GM12878 (cell line): Measurements from ENCODE around the gene AGBL4. TPM values are rescaled to one million over a fixed set of nuclear protein-coding genes. Genes with fewer than 3 reads are reported as not detected.

Experiments used
- ATAC-seq: fragments of 200-7000 bp; cut with Tn5 transposase; 3 replicates; pipeline ENCODE4 v1.9.1; 2020; ENCODE audit warnings: mild to moderate bottlenecking, moderate library complexity
- BruUV-seq: library from RNA; stranded (reverse); fragments of 400-500 nt; replicated peaks from 2 replicates; lab custom pipeline; 2021; lab: Mats Ljungman, UMichigan
- CTCF ChIA-PET: fragments of 300-600 bp; sonication (Branson Sonifier 250); formaldehyde crosslinking; extraction: SDS; loops from one replicate; lab custom pipeline; 2021; ENCODE audit warnings: inconsistent platforms; lab: Yijun Ruan, JAX
- POLR2A ChIA-PET: fragments of 350-600 bp; formaldehyde crosslinking; extraction: SDS; loops from one replicate; lab custom pipeline; 2021; ENCODE audit warnings: inconsistent platforms; lab: Charles Lee
- RAD21 ChIA-PET: fragments of 300-600 bp; sonication (Branson Sonifier 250); formaldehyde crosslinking; loops from one replicate; lab custom pipeline; 2023; ENCODE audit warnings: antibody characterized with exemption; ENCODE audit not compliant: unreplicated experiment; lab: Charles Lee
- SMC1A ChIA-PET: fragments of 300-600 bp; sonication (Branson Sonifier 250); formaldehyde crosslinking; loops from one replicate; lab custom pipeline; 2023; ENCODE audit not compliant: unreplicated experiment, uncharacterized antibody; lab: Charles Lee
- DNase-seq: peaks from one replicate; pipeline ENCODE4 v3.0.0-alpha.2; 2011; ENCODE audit warnings: low read depth, low spot score
- FAIRE-seq: peaks from 3 replicates; lab custom pipeline; 2011; peaks lifted over from hg19 to GRCh38; lab: Jason Lieb, UNC
- H2AFZ ChIP-seq: 2 replicates; pipeline ENCODE4 v1.6.0; 2011; ENCODE audit warnings: low read depth, low read length, control low read depth; ENCODE audit not compliant: control insufficient read depth
- H3K27ac ChIP-seq: 2 replicates; pipeline ENCODE4 v1.5.1; 2011; ENCODE audit warnings: control low read depth; ENCODE audit not compliant: control insufficient read depth, insufficient read depth
- H3K27me3 ChIP-seq, 2 experiments: replicated peaks in 1 of 2; 2 replicates each; pipeline versions ENCODE4 v1.6.0 to v1.6.1; 2011; ENCODE audit warnings: low read length in 1 of 2; ENCODE audit not compliant: control insufficient read depth in 2 of 2, insufficient read depth in 2 of 2
- H3K36me3 ChIP-seq, 2 experiments: 2 replicates each; pipeline ENCODE4 v1.5.1; 2011; ENCODE audit warnings: low read length in 1 of 2; ENCODE audit not compliant: control insufficient read depth in 2 of 2, insufficient read depth in 2 of 2
- H3K4me1 ChIP-seq: 2 replicates; pipeline ENCODE4 v1.6.1; 2011; ENCODE audit warnings: mild to moderate bottlenecking, low read length, moderate library complexity, mixed read lengths; ENCODE audit not compliant: control insufficient read depth, insufficient read depth
- H3K4me2 ChIP-seq: 2 replicates; pipeline ENCODE4 v1.6.0; 2011; ENCODE audit warnings: control low read depth; ENCODE audit not compliant: control insufficient read depth, insufficient read depth
- H3K4me3 ChIP-seq: fragments of 200-600 bp; sonication (generic); 2 replicates; pipeline ENCODE4 v1.5.1; 2016
- H3K79me2 ChIP-seq: 2 replicates; pipeline ENCODE4 v1.6.0; 2011; ENCODE audit warnings: low read length; ENCODE audit not compliant: control insufficient read depth, insufficient read depth
- H3K9ac ChIP-seq: 2 replicates; pipeline ENCODE4 v1.8.0; 2011; ENCODE audit warnings: low read length, control low read depth, mixed read lengths; ENCODE audit not compliant: control insufficient read depth, insufficient read depth
- H3K9me3 ChIP-seq: replicated peaks from 3 replicates; pipeline ENCODE4 v1.5.1; 2011; ENCODE audit warnings: mild to moderate bottlenecking, low read length; ENCODE audit not compliant: control insufficient read depth, insufficient read depth
- H4K20me1 ChIP-seq: 2 replicates; pipeline ENCODE4 v1.6.0; 2011; ENCODE audit not compliant: control insufficient read depth, insufficient read depth
- BCL11A ChIP-seq: IDR thresholded peaks from 2 replicates; pipeline ENCODE4 v1.6.1; 2011; ENCODE audit warnings: low read depth, low read length
- CBX3 ChIP-seq: fragments of 200-600 bp; sonication (generic); IDR thresholded peaks from 2 replicates; pipeline ENCODE4 v1.6.1; 2016; ENCODE audit warnings: low read depth, borderline replicate concordance
- CBX5 ChIP-seq: sonication (generic); IDR thresholded peaks from 2 replicates; pipeline ENCODE4 v1.6.1; 2016; ENCODE audit warnings: low read depth, moderate library complexity, mild to moderate bottlenecking, inconsistent platforms
- CEBPB ChIP-seq, 2 experiments: fragments of 150-350 bp in 1 of 2; IDR thresholded peaks; 2 replicates each; pipeline ENCODE4 v1.6.1; 2012 to 2014; ENCODE audit warnings: low read depth in 2 of 2, low read length in 2 of 2, borderline replicate concordance in 1 of 2, inconsistent platforms in 1 of 2
- CHD4 ChIP-seq: fragments of 200-600 bp; sonication (generic); IDR thresholded peaks from 2 replicates; pipeline ENCODE4 v1.6.1; 2016; ENCODE audit warnings: mild to moderate bottlenecking
- FOS ChIP-seq: IDR thresholded peaks from 3 replicates; pipeline ENCODE4 v1.6.1; 2011; ENCODE audit warnings: borderline replicate concordance; ENCODE audit not compliant: insufficient read length; ENCODE audit errors: extremely low read depth
- IRF3 ChIP-seq: fragments of 450-650 bp; IDR thresholded peaks from 2 replicates; pipeline ENCODE4 v1.6.1; 2014; ENCODE audit warnings: mild to moderate bottlenecking
- JUND ChIP-seq: IDR thresholded peaks from 2 replicates; pipeline ENCODE4 v1.6.1; 2012; ENCODE audit warnings: low read depth, mild to moderate bottlenecking, low read length, improper control_type of control experiment, moderate library complexity
- KDM1A ChIP-seq: fragments of 200-600 bp; sonication (generic); IDR thresholded peaks from 2 replicates; pipeline ENCODE4 v1.6.1; 2016; ENCODE audit warnings: borderline replicate concordance
- MYC ChIP-seq: IDR thresholded peaks from 2 replicates; pipeline ENCODE4 v1.6.1; 2011; ENCODE audit warnings: mild to moderate bottlenecking, low read length, moderate library complexity, inconsistent platforms; ENCODE audit not compliant: insufficient read depth, insufficient replicate concordance, insufficient read length, severe bottlenecking
- RBBP5 ChIP-seq: fragments of 200-600 bp; sonication (generic); conservative IDR thresholded peaks from 2 replicates; pipeline ENCODE4 v1.6.1; 2016
- STAT1 ChIP-seq: fragments of 450-650 bp; conservative IDR thresholded peaks from 2 replicates; pipeline ENCODE4 v1.6.1; 2014; ENCODE audit warnings: antibody characterized with exemption, mild to moderate bottlenecking
- SUPT20H ChIP-seq: IDR thresholded peaks from 2 replicates; pipeline ENCODE4 v1.6.1; 2011; ENCODE audit warnings: low read depth, mild to moderate bottlenecking, low read length, moderate library complexity, borderline replicate concordance; ENCODE audit not compliant: control insufficient read depth
- WRNIP1 ChIP-seq: IDR thresholded peaks from 2 replicates; pipeline ENCODE4 v1.6.1; 2011; ENCODE audit warnings: low read depth, low read length, improper control_type of control experiment, borderline replicate concordance
- YY1 ChIP-seq: IDR thresholded peaks from 2 replicates; pipeline ENCODE4 v1.6.1; 2011; ENCODE audit warnings: low read depth, mild to moderate bottlenecking, low read length
- ZNF217 ChIP-seq: fragments of 450-650 bp; IDR thresholded peaks from 2 replicates; pipeline ENCODE4 v1.6.1; 2017; ENCODE audit warnings: antibody characterized with exemption, mild to moderate bottlenecking
- ZSCAN29 ChIP-seq: fragments of 450-650 bp; IDR thresholded peaks from 2 replicates; pipeline ENCODE4 v1.6.1; 2017; ENCODE audit warnings: mild to moderate bottlenecking, moderate library complexity
- WGBS: methylation state at CpG from one replicate; pipeline ENCODE4 v1.1.6; 2016; ENCODE audit warnings: low lambda C conversion rate; ENCODE audit not compliant: insufficient replicate concordance, insufficient coverage; ENCODE audit errors: missing lambda C conversion rate; 5-methylcytosine and 5-hydroxymethylcytosine counted together
- in situ Hi-C: fragments of 300-500 bp; cut with MboI; formaldehyde crosslinking; loops from 9 replicates; pipeline ENCODE4 v1.14.3; 2018; ENCODE audit warnings: mixed read lengths
- intact Hi-C: fragments of 100-400 bp; cut with micrococcal nuclease; formaldehyde crosslinking; loops from one replicate; pipeline ENCODE4 v1.14.2; 2022; ENCODE audit not compliant: unreplicated experiment
- polyA plus RNA-seq, 11 experiments: library from polyadenylated mRNA; depleted of rRNA in 4 of 11; unstranded in 6 of 11; stranded (reverse) in 5 of 11; fragments of >200 nt; fragmentation: Nextera tagmentation in 4 of 11; fragmentation: Illumina TruSeq in 1 of 11; extraction: Ambion mirVana in 4 of 11; extraction: Trizol in 1 of 11; gene quantifications; 1 replicate in 1 of 11; 2 replicates in 10 of 11; pipeline versions ENCODE4 v1.2.1 to v1.2.3, GENCODE V29; 2011 to 2016; ENCODE audit warnings: inconsistent platforms in 2 of 11, missing spikeins in 2 of 11, low read depth in 1 of 11
- total RNA-seq, 4 experiments: library from RNA; depleted of rRNA in 3 of 4; stranded (reverse); fragments of >200 nt in 3 of 4; fragmentation: Illumina TruSeq in 1 of 4; extraction: Trizol in 1 of 4; gene quantifications; 2 replicates each; pipeline versions ENCODE4 v1.2.1 to v1.2.3, GENCODE V29; 2013 to 2021

The AGBL4 gene
- total and polyA plus RNA-seq, 10 of the 15 experiments (the other 5 are each of a cell fraction or from before 2014, with no cell fraction given): 0.31 TPM; not detected in 9

DNA sequence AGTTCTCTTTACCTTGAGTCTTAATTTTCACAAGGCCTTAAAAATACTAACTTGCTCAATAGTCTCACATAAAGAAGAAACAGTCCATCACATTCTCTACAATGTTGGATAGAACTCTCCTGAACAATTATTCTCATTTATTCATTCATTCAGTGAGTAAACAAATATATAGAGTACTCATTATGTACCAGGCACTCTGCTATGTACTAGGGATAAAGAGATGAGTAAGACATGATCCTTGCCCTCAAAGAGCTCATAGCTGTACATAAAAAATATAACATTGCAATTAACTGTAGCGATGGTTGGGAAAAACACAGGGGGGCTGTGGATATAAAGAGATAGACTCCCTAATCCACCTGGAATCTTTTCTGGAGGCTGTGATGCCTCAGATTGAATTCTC is 660.1 kb downstream of the AGBL4 start:
- CTCF ChIA-PET: no interaction called here
- in situ Hi-C loops: no loop called here
- no peak for FAIRE-seq
- Histone ChIP-seq H3K27ac (no peak overlapping the region), H3K36me3 (no peaks in the 10 kb centered on the region), H3K27me3 (no peaks in the 10 kb centered on the region), H3K9ac (no peak overlapping the region), H3K4me3 (no peak overlapping the region), H3K4me1 (no peaks in the 10 kb centered on the region), H3K4me2 (no peak overlapping the region), H3K79me2 (no peaks in the 10 kb centered on the region), H4K20me1 (no peaks in the 10 kb centered on the region), H2AFZ (no peak overlapping the region), H3K9me3 (no peaks in the 10 kb centered on the region)
- TF ChIP-seq CBX5: no peak
- TF ChIP-seq YY1: no peak
- no peak for TF ChIP-seq MYC
- no peak for TF ChIP-seq WRNIP1
- no peak for TF ChIP-seq STAT1
- no peak for TF ChIP-seq JUND
- TF ChIP-seq IRF3: no peak
- TF ChIP-seq ZNF217: no peak
- TF ChIP-seq FOS: no peak
- TF ChIP-seq CEBPB (IDR thresholded peaks at IDR 0.05; ENCODE audit: borderline replicate concordance in 1 of 2, low read depth in 2 of 2, low read length in 2 of 2): no peak
- TF ChIP-seq RBBP5: no peak
- TF ChIP-seq CHD4: no peak
- TF ChIP-seq CBX3: no peak
- no peak for TF ChIP-seq SUPT20H
- TF ChIP-seq ZSCAN29: no peak
- no peak for TF ChIP-seq KDM1A
- TF ChIP-seq BCL11A: no peak
- RAD21 ChIA-PET: no interaction called here
- POLR2A ChIA-PET: no interaction called here
- no peak for ATAC-seq
- 38% methylated on average over 1 of the region's 1 CpG for WGBS
- intact Hi-C loops: no loop called here
- BruUV-seq: no TSS peak
- no peak for DNase-seq
- SMC1A ChIA-PET: interaction anchor here (1.1 kb wide), 1 partner anchor 10 kb away, joined by 3 read pairs; no protein-coding TSS in a partner anchor
